HepG2 (cell line): Measurements from ENCODE around the gene UBXN1. TPM values are rescaled to one million over a fixed set of nuclear protein-coding genes. Genes with fewer than 3 reads are reported as not detected.

Experiments
- ATAD3A ChIP-seq: sonication (generic); formaldehyde crosslinking; IDR thresholded peaks from 2 replicates; pipeline ENCODE4 v1.4.0; 2020; ENCODE audit warnings: missing genetic modification reagents
- ATF2 ChIP-seq: sonication (generic); formaldehyde crosslinking; IDR thresholded peaks from 2 replicates; pipeline ENCODE4 v1.4.0; 2020; ENCODE audit warnings: missing genetic modification reagents
- BORCS8-MEF2B ChIP-seq: sonication (generic); formaldehyde crosslinking; IDR thresholded peaks from 2 replicates; pipeline ENCODE4 v1.8.0; 2022; ENCODE audit warnings: mild to moderate bottlenecking, missing genetic modification reagents
- CCDC6 ChIP-seq: sonication (generic); formaldehyde crosslinking; IDR thresholded peaks from 2 replicates; pipeline ENCODE4 v1.8.1; 2022; ENCODE audit warnings: mild to moderate bottlenecking, missing genetic modification reagents, moderate library complexity
- KAT2B ChIP-seq: fragments of 150-350 bp; IDR thresholded peaks from 2 replicates; pipeline ENCODE4 v1.6.1; 2014; ENCODE audit warnings: low read depth, low read length, borderline replicate concordance
- KLF16 ChIP-seq, 2 experiments: sonication (generic) in 1 of 2; formaldehyde crosslinking in 1 of 2; IDR thresholded peaks; 2 replicates each; pipeline versions ENCODE4 v1.6.1 to v1.8.0; 2016 to 2023; ENCODE audit warnings: missing genetic modification reagents in 2 of 2, missing compliant biosample characterization in 1 of 2
- ONECUT2 ChIP-seq: sonication (generic); formaldehyde crosslinking; IDR thresholded peaks from 2 replicates; pipeline ENCODE4 v1.4.0; 2020; ENCODE audit warnings: missing genetic modification reagents
- POLR2AphosphoS2 ChIP-seq: IDR thresholded peaks from 2 replicates; pipeline ENCODE4 v1.6.1; 2011; ENCODE audit warnings: low read depth, low read length, improper control_type of control experiment
- POLR2AphosphoS5 ChIP-seq: IDR thresholded peaks from 2 replicates; pipeline ENCODE4 v1.6.1; 2012; ENCODE audit warnings: low read depth, low read length
- SNRNP70 ChIP-seq: fragments of 200-400 bp; formaldehyde crosslinking; IDR thresholded peaks from 2 replicates; pipeline ENCODE4 v1.6.1; 2017; ENCODE audit warnings: mild to moderate bottlenecking, low read depth, low read length, moderate library complexity
- THAP11 ChIP-seq: IDR thresholded peaks from 2 replicates; pipeline ENCODE4 v1.6.1; 2016; ENCODE audit warnings: missing biosample characterization, missing genetic modification reagents
- ZBTB21 ChIP-seq: sonication (generic); formaldehyde crosslinking; IDR thresholded peaks from 2 replicates; pipeline ENCODE4 v1.4.0; 2020; ENCODE audit warnings: missing genetic modification reagents
- ZNF224 ChIP-seq: sonication (generic); formaldehyde crosslinking; IDR thresholded peaks from 2 replicates; pipeline ENCODE4 v1.5.0; 2020; ENCODE audit warnings: mild to moderate bottlenecking, missing genetic modification reagents
- ZNF549 ChIP-seq: sonication (generic); formaldehyde crosslinking; IDR thresholded peaks from 2 replicates; pipeline ENCODE4 v1.5.0; 2020; ENCODE audit warnings: missing genetic modification reagents
- ZNF674 ChIP-seq: sonication (generic); formaldehyde crosslinking; IDR thresholded peaks from 2 replicates; pipeline ENCODE4 v1.5.0; 2020; ENCODE audit warnings: low read depth, mild to moderate bottlenecking, missing genetic modification reagents
- ZNF687 ChIP-seq: sonication (generic); formaldehyde crosslinking; IDR thresholded peaks from 2 replicates; pipeline ENCODE4 v1.5.1; 2020; ENCODE audit warnings: mild to moderate bottlenecking, missing genetic modification reagents, moderate library complexity
- ZNF749 ChIP-seq: sonication (generic); formaldehyde crosslinking; IDR thresholded peaks from 2 replicates; pipeline ENCODE4 v1.8.0; 2022; ENCODE audit warnings: mild to moderate bottlenecking, missing genetic modification reagents, moderate library complexity, borderline replicate concordance
- ZNF850 ChIP-seq: sonication (generic); formaldehyde crosslinking; conservative IDR thresholded peaks from 2 replicates; pipeline ENCODE4 v1.9.0; 2021; ENCODE audit warnings: mild to moderate bottlenecking, missing genetic modification reagents
- ZUFSP ChIP-seq: sonication (generic); formaldehyde crosslinking; IDR thresholded peaks from 2 replicates; pipeline ENCODE4 v1.9.0; 2021; ENCODE audit warnings: missing genetic modification reagents, mild to moderate bottlenecking, borderline replicate concordance
- polyA plus RNA-seq, 8 experiments: library from polyadenylated mRNA; depleted of rRNA in 3 of 8; stranded (reverse) in 7 of 8; unstranded in 1 of 8; fragments of >200 nt; fragmentation: Illumina TruSeq in 4 of 8; extraction: Trizol in 4 of 8; gene quantifications; 2 replicates each; pipeline versions ENCODE4 v1.2.1 to v1.2.3, GENCODE V29; 2011 to 2016; ENCODE audit warnings: low read depth in 4 of 8, missing spikeins in 1 of 8, mixed read lengths in 1 of 8; ENCODE audit not compliant: insufficient read depth in 1 of 8
- total RNA-seq, 5 experiments: library from RNA; depleted of rRNA; stranded (reverse); fragments of >200 nt; fragmentation: Illumina TruSeq; extraction: Trizol; gene quantifications; 2 replicates each; pipeline ENCODE4 v1.2.3, GENCODE V29; 2016; ENCODE audit warnings: low read depth in 1 of 5
- TF ChIP-seq, protein P1 (sequence below): sonication (generic); formaldehyde crosslinking; IDR thresholded peaks from 2 replicates; pipeline ENCODE4 v1.4.0; 2020; ENCODE audit warnings: missing genetic modification reagents; ENCODE audit errors: not compliant biosample characterization

The UBXN1 gene
- total and polyA plus RNA-seq, 2 of the 13 experiments (the other 11 are each of a cell fraction or from before 2014, with no cell fraction given), result 47.5 to 52.4 TPM

DNA sequence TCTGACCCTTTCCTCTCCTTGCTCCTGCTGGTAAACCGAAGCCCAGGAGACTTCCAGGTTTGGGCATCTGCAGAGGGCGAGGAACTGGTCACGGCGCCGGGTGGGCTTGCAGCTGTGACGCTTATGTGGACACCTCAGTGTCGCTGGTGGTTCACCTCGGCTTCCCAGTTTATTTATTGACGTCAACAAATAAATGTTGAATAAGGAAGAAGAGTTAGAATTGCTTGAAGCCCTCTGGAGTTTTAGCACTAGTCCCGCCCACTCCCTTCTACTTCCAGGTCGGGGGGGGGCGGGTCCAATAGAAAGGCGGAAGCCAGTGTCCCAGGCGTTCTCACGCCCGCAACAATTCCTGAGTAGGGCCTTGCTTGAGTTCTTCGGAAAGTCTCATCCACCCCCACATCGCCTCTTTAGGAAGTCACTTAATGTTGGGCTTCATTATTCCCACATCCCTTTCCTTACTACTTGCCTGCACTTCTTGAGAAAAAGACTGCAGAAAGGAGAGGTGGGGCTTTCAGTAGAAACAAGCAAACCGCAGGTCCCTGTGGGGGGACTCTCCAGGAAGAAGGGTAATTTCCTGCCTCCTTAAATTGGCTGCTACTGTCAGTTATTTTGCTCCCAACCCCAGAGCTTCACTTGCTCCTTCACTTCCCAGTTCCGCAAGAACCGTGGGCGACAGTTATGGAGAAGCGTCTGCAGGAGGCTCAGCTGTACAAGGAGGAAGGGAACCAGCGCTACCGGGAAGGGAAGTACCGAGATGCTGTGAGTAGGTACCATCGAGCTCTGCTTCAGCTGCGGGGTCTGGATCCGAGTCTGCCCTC lies 49.5 kb upstream of the UBXN1 start, which contains the start of gene TTC9C (continued):
- TF ChIP-seq ZUFSP (no peak), ZNF674 (CRISPR knock-in tag) (no peak), SNRNP70 (no peak), POLR2AphosphoS5 (peak; percentile 79), ZNF549 (no peak), ZNF850 (CRISPR knock-in tag) (no peak), KLF16 (CRISPR knock-in tag; IDR thresholded peaks at IDR 0.05) (no peak; a peak in 1 of 4 replicates), THAP11 (CRISPR knock-in tag) (peak; percentile 83), ZBTB21 (no peak), CCDC6 (CRISPR knock-in tag) (no peak; the same call in none of the 2 replicates), ONECUT2 (CRISPR knock-in tag) (peak; percentile 42; the same call in 1 of the 2 replicates), ATF2 (CRISPR knock-in tag) (no peak), BORCS8-MEF2B (no peak), ATAD3A (CRISPR knock-in tag) (no peak), ZNF687 (no peak), ZNF749 (CRISPR knock-in tag) (no peak), ZNF224 (CRISPR knock-in tag) (no peak), POLR2AphosphoS2 (no peak), KAT2B (no peak)
- TF ChIP-seq, protein P1, sequence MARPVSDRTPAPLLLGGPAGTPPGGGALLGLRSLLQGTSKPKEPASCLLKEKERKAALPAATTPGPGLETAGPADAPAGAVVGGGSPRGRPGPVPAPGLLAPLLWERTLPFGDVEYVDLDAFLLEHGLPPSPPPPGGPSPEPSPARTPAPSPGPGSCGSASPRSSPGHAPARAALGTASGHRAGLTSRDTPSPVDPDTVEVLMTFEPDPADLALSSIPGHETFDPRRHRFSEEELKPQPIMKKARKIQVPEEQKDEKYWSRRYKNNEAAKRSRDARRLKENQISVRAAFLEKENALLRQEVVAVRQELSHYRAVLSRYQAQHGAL (CRISPR knock-in tag), result no peak
